ENCODE measurements around the gene NMRAL1.

- no peak for TF ChIP-seq EZH2 (IDR thresholded peaks at IDR 0.05; ENCODE audit: borderline replicate concordance, insufficient read depth, low read depth, low read length, poor library complexity, severe bottlenecking)
- TF ChIP-seq CTCF (IDR thresholded peaks at IDR 0.05): no peak
These were observed 8.2 kb downstream of the NMRAL1 start for GRCh38 chr16:4465977-4466779.

Data from B cell (primary cell).